IMR-90 (cell line): ENCODE measurements around the gene KIF3A.

Experiments used
- BHLHE40 ChIP-seq: fragments of 150-350 bp; IDR thresholded peaks from 2 replicates; pipeline ENCODE4 v1.6.1; 2016; ENCODE audit warnings: mild to moderate bottlenecking, low read depth, low read length
- FOS ChIP-seq: fragments of 150-350 bp; IDR thresholded peaks from 2 replicates; pipeline ENCODE4 v1.6.1; 2016; ENCODE audit warnings: low read depth, low read length
- MAFK ChIP-seq: IDR thresholded peaks from 2 replicates; pipeline ENCODE4 v1.6.1; 2012; ENCODE audit warnings: low read depth, low read length, improper control_type of control experiment
- MAZ ChIP-seq: IDR thresholded peaks from 2 replicates; pipeline ENCODE4 v1.6.1; 2012; ENCODE audit warnings: low read depth, mild to moderate bottlenecking, low read length, improper control_type of control experiment, moderate library complexity, borderline replicate concordance
- RCOR1 ChIP-seq: IDR thresholded peaks from 2 replicates; pipeline ENCODE4 v1.6.1; 2012; ENCODE audit warnings: mild to moderate bottlenecking, low read length, improper control_type of control experiment; ENCODE audit not compliant: insufficient replicate concordance
- TF ChIP-seq, protein P1 (sequence below): conservative IDR thresholded peaks from 2 replicates; pipeline ENCODE4 v1.5.1; 2012; ENCODE audit warnings: mild to moderate bottlenecking, low read depth, low read length, improper control_type of control experiment

DNA sequence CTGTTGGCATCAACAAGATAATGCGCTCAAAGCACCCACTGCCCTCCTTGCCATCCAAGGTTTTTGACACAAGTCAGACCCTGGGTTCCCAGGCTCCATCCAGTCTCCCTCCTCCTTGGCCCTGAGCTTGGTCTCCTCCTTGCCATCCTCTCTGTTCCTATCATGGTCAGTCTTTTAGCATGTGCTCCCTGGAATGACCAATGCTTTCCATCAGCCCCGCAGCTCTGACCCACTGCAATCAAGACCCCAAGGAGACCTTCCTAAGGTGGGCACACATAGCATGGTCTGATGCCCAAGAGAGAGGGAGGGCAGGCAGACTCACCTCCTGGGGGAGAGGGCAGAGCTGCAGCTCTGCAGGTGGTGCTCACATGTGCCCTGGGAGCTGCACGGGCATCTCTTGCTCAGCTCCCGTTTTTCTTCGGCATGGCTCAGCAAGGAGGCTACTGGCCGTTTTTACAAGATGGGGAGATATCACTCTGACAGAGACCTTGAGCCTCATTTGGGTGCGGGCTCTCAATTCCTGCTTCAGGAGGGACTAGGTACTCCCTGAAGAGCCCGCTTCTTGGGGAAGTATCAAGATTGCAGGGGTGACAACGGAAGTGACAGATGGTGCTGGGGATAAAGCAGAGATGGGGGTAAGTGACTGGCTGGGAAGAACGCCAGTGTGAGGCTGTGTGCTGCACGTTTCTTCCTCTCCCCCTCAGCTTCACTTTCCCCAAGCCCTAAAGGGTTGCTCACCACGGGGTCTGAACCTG, 36.4 kb upstream of the KIF3A start:
- TF ChIP-seq, protein P1, sequence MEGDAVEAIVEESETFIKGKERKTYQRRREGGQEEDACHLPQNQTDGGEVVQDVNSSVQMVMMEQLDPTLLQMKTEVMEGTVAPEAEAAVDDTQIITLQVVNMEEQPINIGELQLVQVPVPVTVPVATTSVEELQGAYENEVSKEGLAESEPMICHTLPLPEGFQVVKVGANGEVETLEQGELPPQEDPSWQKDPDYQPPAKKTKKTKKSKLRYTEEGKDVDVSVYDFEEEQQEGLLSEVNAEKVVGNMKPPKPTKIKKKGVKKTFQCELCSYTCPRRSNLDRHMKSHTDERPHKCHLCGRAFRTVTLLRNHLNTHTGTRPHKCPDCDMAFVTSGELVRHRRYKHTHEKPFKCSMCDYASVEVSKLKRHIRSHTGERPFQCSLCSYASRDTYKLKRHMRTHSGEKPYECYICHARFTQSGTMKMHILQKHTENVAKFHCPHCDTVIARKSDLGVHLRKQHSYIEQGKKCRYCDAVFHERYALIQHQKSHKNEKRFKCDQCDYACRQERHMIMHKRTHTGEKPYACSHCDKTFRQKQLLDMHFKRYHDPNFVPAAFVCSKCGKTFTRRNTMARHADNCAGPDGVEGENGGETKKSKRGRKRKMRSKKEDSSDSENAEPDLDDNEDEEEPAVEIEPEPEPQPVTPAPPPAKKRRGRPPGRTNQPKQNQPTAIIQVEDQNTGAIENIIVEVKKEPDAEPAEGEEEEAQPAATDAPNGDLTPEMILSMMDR = no peak
- TF ChIP-seq FOS (no peak), BHLHE40 (no peak), MAFK (no peak), RCOR1 (no peak), MAZ (no peak)
